ENCODE data around the gene OBP2A. TPM values are rescaled to one million over a fixed set of nuclear protein-coding genes. Genes with fewer than 3 reads are reported as not detected.
A peak's percentile ranks its signal among the peaks of the same experiment; 100 is the strongest.

The OBP2A gene
- total RNA-seq, 2 experiments from 2014 or later: not detected

GRCh38 chr9:135504262-135505243, 41.4 kb upstream of the OBP2A start:
- Histone ChIP-seq H3K4me2 (ENCODE audit: low read length) (no peak overlapping the region), H2AFZ (ENCODE audit: low read length) (no peak overlapping the region), H4K20me1 (ENCODE audit: insufficient read depth, low read length) (no peaks in the 10 kb centered on the region), H3K27ac (ENCODE audit: low read depth, low read length, poor library complexity, severe bottlenecking) (no peak overlapping the region), H3K4me3 (ENCODE audit: low read depth, low read length, poor library complexity, severe bottlenecking) (no peak overlapping the region), H3K9me3 (ENCODE audit: low read length) (no peaks in the 10 kb centered on the region), H3K36me3 (ENCODE audit: insufficient read depth, low read length) (peaks cover 41% of the 10 kb centered on the region), H3K4me1 (ENCODE audit: insufficient read depth, low read length, poor library complexity, severe bottlenecking) (peaks cover 14% of the 10 kb centered on the region), H3K79me2 (ENCODE audit: insufficient read depth, low read depth, low read length) (peaks cover 16% of the 10 kb centered on the region; the same call in 1 of the 2 replicates), H3K9me2 (ENCODE audit: insufficient read depth, low read length) (no peaks in the 10 kb centered on the region)
- BruUV-seq (replicated peaks): TSS peak; percentile 84
- peak; percentile 79 for TF ChIP-seq CTCF (conservative IDR thresholded peaks at IDR 0.05; ENCODE audit: low read length)
- no peak for TF ChIP-seq EZH2phosphoT487 (IDR thresholded peaks at IDR 0.05; ENCODE audit: borderline replicate concordance, low read depth, low read length)
- POLR2A ChIA-PET: no interaction called here
- CTCF ChIA-PET (ENCODE audit: unreplicated experiment): no interaction called here
- DNase-seq (ENCODE audit: low spot score): peak; percentile 62
- intact Hi-C loops (cut with micrococcal nuclease; ENCODE audit: unreplicated experiment): no loop called here

GRCh38 chr9:135505406-135506187, 40.3 kb upstream of the OBP2A start:
- no peaks in the 10 kb centered on the region for H3K9me3 ChIP-seq (ENCODE audit: low read length)
- no peak overlapping the region for H3K27ac ChIP-seq (ENCODE audit: low read depth, low read length, poor library complexity, severe bottlenecking)
- peaks cover 41% of the 10 kb centered on the region for H3K36me3 ChIP-seq (ENCODE audit: insufficient read depth, low read length)
- H3K4me3 ChIP-seq (ENCODE audit: low read depth, low read length, poor library complexity, severe bottlenecking): no peak overlapping the region
- H3K4me2 ChIP-seq (ENCODE audit: low read length): no peak overlapping the region
- no peak overlapping the region for H2AFZ ChIP-seq (ENCODE audit: low read length)
- H3K9me2 ChIP-seq (ENCODE audit: insufficient read depth, low read length): no peaks in the 10 kb centered on the region
- TF ChIP-seq CTCF (conservative IDR thresholded peaks at IDR 0.05; ENCODE audit: low read length) (no peak), EZH2phosphoT487 (IDR thresholded peaks at IDR 0.05; ENCODE audit: borderline replicate concordance, low read depth, low read length) (no peak)
- H3K4me1 ChIP-seq (ENCODE audit: insufficient read depth, low read length, poor library complexity, severe bottlenecking): peaks cover 7% of the 10 kb centered on the region
- H3K79me2 ChIP-seq (ENCODE audit: insufficient read depth, low read depth, low read length): peaks cover 15% of the 10 kb centered on the region; the same call in 1 of the 2 replicates
- BruUV-seq (replicated peaks): no TSS peak
- no peaks in the 10 kb centered on the region for H4K20me1 ChIP-seq (ENCODE audit: insufficient read depth, low read length)
- POLR2A ChIA-PET: no interaction called here
- CTCF ChIA-PET (ENCODE audit: unreplicated experiment): no interaction called here
- intact Hi-C loops (cut with micrococcal nuclease; ENCODE audit: unreplicated experiment): no loop called here
- no peak for DNase-seq (ENCODE audit: low spot score)
